ENCODE measurements around the gene SLC8B1.

- TF ChIP-seq CTCF (IDR thresholded peaks at IDR 0.05) = no peak
- no peak for TF ChIP-seq EZH2 (IDR thresholded peaks at IDR 0.05)
Observed at GRCh38 chr12:113318046-113318656, 16.8 kb downstream of the SLC8B1 start.
